Activated gamma-delta T cell treated with anti-CD3 and anti-CD28 coated beads, Interleukin-2, amount 50 U/mL, for 16 hours (primary cell): ENCODE results near the gene FMNL3.

ENCODE experiments used
- DNase-seq: peaks from one replicate; pipeline ENCODE4 v3.0.0-alpha.2; 2020; ENCODE audit warnings: low read depth

FMNL3 gene

DNA sequence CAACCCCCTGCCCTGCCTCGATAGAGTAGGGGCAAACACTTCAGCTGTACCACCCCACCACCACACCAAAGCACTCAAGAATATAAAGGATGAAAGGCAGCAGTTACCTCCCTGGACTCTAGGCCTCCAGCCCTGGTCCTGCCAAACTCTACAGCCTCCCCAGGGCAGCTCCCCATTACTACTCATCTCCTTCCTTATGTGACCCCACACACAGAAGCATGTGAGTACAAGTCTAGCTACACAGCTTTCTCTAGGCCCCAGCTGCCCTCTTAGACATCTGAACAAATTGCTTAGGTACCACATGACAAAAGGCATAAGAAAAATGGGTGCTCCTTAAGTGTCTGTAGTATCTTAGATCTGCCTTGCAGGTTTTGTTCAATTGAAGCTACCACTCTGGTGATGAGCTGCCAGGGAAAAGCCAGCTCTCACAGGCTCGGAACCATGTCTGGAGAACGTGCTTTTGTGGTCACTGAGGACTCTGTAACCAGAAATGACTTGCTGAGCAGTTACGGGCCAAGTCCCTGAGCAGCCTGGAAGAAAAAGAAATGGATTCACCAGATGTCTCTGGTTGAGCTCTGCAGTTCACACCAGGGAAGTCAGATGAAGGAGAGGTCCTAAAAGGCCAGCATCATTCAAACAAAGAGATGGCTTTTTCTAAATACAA is 32.8 kb downstream of the FMNL3 start:
- DNase-seq: no peak

DNA sequence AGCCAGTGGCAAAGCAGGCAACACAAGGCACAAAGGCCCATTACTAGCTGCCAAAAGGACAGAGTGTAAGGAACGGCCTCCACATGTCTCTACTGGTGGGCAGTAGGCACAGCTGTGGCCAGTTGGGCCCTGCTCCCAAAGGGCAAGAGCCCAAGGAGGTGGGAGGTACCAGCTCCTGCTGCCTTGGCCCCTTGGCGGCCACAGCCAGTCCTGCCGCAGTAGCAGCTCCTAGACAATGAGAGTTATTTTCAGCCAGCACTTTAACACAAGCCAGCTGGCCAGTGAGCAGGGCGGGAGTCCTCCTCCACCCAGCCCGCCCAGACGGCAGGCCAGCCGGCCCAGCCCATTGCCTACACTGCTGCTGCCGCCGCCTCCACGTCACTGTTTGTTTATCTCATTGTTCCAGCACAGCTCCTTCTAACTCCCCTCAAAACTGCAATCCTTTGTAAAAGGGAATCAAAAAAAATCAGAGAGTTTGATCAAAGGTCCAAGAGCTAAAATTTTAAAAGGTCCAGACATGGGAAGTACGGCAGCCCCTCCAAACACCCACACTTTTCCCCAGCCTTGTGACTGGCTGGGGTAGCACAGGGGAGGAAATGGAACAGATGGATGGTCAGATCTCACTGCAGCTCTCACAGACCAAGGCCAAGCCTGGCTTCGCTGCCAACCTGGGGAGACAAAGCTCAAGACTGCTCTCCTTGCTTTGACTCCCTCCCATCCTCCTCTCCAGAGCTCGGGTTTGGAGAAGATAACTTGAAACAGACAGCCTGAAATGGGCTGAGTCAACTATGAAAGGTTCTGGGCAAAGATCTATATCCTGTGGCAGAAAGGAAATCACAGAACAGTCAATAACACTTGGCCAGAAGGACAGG is 33.5 kb downstream of the FMNL3 start:
- DNase-seq: no peak

DNA sequence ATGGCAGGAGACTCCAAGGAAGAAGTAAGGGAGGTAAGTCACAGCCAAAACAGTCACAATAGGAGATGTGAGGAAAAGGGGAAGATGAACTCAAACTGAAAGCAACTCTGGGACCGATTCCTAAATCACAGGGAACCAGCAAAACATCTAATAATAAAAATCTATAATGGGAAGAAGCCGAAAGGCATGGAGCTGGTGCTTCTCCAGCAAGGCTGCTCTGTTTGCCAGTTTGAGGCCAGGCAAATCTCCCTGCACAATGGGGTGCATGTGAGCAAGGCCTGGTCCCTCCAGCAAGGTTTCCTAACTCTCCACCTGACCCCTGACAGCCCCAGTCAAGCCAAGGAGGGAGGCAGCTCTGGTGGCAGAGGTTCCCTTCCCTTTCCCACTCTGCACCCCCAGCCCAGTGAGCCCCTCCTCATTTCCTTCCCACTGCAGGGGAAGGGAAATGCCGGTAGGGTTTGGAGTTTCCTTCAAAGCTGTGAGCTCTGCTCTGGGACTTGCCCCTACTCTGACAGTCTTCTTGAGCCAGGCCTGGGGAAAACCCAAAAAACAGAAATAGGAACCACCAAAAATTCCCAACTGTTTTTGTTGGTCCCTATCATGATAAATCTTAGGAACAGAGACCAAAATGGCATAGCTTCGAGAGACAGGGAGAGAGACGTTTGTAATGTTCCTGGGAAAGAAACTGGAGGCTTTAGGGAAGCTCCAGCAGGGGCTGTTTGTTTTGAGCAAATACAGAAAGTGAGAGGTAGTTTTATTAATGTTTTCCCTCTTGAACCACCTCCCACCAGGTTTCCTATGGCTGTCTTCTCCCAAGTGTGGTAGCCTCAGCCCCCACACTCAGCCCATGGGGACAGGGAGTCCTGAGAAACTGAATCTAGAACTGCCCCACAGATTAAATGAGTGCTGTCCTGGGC is 34.6 kb downstream of the FMNL3 start:
- DNase-seq: no peak

DNA sequence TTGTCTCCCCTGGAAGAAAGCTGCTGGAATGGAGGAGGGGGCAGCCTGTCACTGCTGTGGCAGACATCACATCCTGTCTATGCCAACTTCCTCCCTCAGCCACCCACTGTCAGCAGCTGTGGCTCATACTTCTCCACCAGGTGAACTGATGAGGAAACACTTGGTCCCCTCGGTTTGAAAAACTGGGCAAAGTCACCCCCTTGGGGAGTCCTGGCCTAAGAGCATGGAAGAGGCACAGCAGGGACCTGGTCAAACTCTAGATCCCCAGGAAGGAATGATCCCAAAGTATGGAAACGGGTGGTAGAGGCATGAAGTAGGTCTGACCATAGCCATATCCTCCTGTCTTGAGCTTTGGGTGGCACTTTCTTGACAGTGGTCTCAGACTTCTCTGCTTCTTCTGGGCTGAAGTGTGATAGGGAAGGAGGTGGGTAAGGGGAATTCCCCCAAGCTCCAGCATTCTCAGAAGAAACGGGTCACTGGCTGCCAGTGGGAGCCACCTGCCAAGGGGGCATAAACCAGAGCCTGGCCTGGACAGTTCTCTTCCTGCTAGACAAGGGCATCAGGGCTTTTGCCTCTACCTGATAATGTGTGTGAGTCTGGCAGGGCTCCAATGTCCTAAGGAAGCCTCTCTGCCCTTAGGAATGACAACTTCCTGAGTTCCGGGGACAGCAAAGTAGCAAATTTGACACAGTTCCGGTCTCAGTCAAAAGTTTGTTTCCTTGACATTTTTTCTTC is 36.0 kb downstream of the FMNL3 start:
- peak; percentile 36 for DNase-seq

DNA sequence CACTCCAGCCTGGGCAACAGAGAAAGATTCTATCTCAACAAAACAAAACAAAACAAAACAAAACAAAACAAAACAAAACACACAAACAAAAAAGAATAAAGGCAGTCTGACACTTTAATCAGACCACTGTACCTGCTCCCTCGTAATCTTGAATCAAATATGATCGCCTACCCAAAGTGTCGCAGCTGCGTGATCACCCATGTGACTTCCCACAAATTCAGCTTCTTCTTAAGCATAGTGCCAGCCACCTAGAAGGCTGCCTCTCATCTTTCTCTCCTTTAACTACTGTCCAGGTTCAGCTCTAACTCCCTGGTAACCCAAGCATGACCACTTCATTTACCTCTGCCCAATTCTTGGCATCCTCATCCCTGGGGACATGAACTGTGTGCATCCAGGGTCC is 37.4 kb downstream of the FMNL3 start:
- DNase-seq: no peak

DNA sequence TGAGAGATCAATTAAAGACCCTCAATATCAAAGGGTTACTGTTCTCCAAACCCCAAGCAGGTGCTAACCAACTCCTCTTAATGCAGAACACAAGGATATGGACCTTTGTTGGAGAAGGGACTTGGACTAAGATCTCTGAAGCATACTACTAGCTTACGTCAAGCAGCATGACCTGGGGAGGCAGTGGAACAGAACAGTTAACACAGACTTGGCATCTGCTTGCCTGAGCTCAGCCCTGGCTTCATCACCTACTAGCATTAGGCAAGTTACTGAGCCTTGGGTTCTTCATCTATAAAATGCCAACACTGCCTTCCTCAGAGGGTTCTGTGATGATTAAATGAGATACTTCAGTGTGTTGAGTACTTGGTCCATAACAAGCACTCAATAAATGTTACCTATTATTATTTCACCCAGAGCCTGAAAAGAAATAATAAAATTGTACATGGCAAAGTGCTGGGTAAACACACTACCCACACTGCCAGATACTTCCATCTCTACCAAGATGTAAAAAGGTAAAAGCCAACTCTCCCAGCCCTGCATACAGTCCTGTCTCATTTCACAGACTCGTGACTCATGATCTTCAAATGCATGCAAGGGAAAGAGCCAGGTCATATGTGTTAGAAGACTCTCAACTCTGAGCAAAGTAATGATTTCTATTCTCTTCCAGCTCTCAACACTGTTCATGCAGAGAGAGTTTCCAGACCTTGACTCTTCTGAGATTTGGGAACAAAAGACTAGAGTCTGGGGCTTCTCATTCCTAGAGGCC is 39.7 kb downstream of the FMNL3 start:
- no peak for DNase-seq

DNA sequence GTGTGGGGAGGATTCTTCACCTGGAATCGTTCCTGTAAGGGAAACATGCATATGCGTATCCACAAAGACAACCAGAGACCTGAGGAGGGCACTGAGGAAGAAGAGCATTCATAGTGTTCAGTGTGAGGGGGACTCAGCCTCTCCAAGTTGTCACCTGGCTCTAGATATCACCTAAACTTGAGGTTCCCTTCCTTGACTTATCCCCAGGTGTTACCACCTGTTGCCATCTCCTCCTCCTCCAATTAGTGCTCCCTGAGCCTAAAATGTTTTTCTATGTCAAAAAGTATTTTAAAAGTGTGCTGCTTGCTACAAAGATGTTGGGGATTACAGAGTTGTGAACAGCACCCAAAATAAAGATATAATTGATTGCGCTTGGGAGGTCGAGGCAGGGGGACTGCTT is 41.0 kb downstream of the FMNL3 start:
- no peak for DNase-seq

DNA sequence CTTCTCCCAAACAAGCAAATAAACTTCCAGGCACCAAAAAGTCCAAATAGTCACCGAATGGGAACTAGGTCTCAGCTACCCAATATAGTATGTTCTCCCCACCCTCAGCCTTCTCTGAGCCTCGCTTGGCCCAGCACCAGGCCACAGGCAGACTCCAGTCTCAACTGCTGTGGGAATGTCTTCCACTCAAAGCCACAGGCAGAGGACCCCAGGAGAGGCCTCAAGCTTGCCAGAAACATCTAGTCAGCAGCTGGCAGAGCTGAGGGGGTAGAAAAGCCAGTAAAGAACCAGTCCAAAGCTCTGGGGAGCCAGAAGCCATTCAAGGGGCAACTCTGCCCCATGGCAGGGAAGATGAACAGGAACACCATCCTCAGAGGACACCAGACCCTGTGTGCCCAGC is 41.8 kb downstream of the FMNL3 start:
- no peak for DNase-seq

DNA sequence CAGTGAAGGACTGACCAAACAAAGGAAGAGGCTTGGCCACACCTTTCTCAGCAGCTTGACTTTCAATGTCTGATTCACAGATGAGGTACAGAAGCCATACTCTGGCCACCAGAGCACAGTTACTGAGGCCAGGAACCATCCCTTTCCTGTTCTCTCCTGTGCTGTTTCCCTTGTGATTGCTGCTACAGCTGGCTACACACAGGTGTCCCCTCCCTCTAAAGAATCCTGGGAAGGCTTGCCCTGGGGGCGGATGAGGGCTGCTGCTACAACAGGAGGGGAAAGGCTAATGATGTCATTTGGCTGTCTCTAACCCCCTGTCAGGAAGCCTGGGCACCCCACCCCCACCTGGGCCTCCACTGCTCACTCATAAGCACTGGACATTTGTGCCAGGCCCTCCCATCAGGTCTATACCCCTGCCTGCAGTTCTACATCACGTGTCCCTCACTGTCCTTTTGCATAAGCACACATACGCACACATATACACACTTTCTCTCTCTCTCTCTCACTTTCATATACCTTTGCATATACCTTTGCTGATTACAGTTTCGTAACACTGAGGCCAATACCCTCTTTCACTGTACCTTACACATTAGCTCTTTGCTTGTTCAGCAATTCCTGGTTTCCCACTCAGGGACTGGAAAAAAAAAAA is 42.5 kb downstream of the FMNL3 start:
- no peak for DNase-seq

DNA sequence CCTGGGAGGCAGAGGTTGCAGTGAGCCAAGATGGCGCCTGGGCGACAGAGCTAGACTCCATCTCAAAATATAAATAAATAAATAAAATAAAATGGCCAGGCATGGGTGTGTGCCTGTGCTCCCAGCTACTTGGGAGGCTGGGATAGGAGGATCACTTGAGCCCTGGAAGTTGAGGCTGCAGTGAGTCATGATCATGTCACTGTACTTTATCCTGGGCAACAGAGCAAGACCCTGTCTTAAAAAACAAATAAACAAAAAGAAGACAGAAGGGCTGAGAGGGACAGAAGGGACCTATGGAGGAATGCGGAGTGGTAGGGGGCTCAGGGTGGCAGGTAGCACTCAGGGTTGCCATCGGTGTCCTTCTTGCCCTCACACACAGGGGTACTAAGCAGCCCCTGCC is 43.0 kb downstream of the FMNL3 start:
- DNase-seq: no peak

DNA sequence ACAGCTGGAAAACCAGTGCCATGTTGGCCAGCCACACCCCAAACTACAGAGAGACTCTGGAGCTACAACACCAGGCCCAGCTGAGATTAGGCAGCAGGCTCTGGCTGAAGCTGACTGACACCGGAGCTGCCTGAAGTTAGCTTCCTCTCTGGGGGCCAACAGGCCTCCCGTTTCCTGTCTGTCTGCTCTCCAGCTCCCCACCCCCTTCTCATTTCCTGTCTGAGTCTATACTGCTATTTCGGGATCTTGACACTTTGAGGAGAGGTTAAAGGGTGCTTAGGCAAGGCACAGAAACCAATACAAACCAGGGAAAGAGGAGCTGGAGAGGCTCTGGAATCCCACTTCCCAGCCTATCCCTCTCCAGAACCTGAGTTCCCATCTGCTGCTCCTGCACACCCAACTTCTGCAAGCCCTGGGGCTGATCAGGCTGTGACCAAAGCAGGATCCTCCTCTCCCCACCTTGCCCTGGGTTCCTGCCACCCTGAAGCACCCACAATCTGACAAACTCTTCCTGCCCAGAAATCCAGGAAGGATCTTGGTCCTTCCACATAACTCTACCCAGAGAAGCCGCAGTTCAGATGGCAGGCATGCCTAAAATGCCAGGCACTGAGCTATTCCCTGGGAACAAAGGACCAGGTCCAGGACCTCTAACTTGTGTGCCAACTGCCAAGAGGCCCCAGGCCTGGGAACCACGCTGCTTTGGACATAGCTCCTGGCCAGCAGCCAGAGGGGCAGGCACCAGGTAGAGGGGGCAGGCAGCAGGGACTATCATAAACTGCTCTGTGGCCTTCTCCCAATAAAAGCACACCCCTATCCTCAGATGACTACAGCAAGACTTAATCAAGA is 44.0 kb downstream of the FMNL3 start:
- peak; percentile 58 for DNase-seq

DNA sequence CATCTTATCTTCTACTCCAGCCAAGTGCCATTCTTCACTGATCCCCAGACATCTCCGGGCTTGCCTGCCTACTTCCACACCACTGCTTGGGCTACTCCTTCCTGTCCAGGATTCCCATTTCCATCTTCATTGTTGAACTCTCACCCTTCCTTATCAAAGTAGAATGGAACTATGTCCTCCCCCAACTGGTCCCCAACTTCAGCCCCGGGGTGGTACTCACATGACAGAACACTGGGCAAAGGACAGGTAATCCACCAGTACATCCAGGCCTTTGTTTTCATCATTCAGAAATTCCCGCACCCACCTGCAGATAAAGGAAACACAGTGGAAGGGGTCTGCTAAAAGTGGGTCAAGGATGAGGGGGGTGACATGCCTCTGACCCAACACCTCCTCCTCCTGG is 45.5 kb downstream of the FMNL3 start:
- DNase-seq: no peak

DNA sequence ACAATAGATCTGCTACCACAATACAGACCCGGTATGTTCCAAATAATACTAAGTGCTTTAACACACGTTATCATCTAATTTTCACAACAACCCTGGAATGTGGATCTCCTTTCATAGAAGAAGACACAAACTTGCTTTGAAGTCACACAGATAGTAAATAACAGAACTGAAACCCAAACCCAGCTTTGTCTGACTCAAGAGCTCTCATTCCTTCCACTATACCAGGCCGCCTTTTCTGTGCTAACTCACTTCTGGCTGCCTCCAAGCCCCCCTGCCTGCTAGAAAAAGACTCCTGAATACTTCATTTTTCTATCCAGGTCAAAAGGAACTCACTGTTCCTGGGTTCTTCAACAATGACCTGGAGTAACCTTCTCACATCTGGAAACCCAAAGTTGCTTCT is 46.0 kb downstream of the FMNL3 start:
- DNase-seq: no peak

DNA sequence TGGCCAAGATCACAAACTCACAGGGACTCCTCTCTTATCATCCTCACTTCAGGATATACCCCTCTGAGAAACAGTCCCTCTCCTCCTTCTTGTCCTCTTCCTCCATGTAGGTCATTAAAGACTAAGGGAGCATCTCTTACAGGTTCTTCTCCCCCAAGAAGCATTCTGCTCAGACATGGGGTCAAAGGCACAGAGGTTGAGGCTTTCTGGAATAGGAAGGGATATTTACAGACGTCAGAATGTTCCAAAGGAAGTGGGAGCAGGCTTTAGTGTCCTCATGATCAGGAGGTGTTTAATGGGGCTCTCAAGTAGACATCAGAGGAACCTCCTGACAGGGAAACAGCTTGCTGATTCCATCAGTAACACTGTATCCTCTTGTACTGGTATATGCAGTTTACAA is 47.5 kb downstream of the FMNL3 start:
- DNase-seq: no peak

DNA sequence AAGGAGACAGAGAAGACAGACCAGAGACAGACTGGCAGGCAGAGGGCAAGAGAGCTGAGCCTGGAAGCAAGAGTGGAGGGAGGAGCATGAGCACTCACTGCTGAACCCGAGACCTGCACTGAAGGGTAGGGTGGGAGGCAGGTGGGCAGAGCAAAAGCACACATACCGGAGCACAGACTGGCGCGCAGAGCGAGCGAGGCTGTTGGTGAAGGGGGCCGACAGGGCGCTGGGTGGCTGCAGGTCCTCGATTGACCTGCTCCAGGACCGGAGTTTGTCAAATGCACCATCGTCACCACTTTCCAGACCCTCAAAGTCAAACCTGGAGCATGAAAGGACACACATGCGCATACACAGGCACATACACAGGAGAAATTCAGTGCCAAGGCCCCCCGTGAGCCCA is 48.9 kb downstream of the FMNL3 start:
- DNase-seq: no peak

DNA sequence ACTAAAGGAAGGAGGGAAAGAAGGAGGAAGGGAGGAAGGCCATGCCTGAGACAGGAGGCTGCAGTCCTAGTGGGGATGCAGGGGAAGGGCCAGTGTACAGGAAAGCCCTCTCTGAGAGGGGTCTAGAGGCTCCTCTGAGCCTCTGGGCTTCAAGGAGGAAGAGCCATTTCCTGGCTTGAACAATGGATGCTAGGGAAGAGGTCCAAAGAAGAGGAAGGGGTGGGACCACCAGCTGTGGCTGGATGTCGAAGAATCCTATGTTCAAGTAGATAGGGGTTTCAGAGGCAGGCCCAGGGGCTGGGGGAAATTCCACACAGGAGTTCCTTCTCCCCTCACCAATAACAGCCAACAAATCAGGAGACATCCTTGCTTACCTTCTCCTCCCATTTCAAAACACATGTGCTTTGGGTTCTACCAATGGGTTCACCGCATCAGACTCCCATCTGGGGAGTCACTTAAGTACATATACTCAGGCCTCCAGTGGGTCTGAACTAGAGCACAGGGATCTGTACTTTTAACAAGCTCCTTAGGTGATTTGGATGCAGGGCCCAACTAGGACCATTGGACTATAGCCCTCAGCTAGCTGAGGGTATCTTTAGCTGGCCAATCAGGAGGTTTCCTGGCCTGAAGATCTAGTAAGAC is 51.5 kb downstream of the FMNL3 start:
- DNase-seq: no peak

DNA sequence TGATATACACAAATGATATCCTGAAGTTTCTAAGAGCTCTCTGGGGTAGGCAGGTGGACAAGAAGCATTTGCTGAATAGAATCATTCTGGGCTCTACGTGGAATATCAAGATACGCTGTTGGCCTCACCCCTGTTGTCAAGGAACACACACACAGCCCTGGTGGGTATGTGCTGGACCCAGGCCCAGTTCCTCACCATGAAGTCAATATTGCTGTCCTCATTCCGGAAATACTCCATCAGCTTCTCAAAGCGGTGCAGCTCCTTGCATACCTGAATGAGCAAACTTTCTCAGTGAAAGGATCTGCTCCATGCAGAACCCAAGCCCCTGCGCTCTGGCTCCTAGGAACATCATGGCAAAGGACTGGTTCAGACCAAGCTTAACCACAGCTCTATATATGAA is 52.5 kb downstream of the FMNL3 start:
- no peak for DNase-seq

DNA sequence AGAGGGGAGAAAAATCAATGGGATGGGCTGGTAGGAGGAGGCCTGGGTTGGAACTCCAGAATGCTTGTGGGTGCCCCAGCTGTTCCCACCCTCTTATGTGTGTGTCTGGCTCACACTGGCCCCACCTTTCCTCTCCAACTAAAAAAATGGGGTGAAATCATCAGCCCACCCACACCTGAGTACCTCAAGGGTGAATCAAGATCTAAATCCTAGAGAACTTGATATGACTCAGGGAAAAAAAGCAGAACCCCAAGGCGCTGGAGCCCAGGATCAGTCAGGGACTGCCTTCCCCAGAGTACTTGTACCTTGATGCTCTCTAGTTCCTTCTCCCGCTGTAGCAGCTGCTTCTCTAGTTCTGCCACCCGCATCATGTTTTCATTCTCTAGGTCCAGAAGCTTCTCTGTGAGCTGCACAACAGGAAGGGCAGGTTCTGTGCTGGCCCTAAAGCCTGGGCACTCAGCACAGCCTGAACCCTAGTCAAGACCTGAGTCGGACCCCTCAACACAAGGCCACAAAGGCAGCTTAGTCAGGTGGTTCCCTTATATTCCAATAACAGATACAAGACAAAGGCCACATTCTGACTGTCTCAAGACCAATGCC is 54.2 kb downstream of the FMNL3 start:
- DNase-seq: no peak

DNA sequence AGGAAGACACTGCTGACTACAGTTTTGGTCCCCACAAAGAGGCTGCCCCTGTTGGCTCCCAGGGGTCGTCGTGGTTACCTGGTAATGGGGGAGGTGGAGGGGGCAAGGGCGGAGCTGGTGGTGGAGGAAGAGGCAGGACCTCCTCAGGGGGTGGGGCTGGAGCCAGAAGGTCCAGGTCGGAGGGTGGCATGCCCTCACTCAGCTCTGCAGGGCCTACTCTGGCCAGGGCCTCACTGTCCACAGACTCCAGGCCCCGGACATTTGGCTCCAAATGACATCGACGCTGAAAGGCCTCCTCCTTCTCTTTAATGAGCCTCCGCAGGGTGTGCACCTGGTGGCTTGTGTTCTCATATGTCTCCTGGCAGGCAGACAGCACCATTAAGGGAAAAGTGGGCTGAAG is 55.4 kb downstream of the FMNL3 start:
- DNase-seq: no peak
